MG63 (cell line): ENCODE measurements around the gene SYTL3. TPM values are rescaled to one million over a fixed set of nuclear protein-coding genes. Genes with fewer than 3 reads are reported as not detected.
A peak's percentile ranks its signal among the peaks of the same experiment; 100 is the strongest.

Source experiments
- DNase-seq: peaks from one replicate; pipeline ENCODE4 v3.0.0-alpha.2; 2020
- H3K27me3 ChIP-seq: fragments of 250-450 bp; sonication (Bioruptor Pico); 2 replicates; pipeline ENCODE4 v1.5.1; 2020; ENCODE audit warnings: mild to moderate bottlenecking, moderate library complexity
- H3K36me3 ChIP-seq: fragments of 250-450 bp; sonication (Bioruptor Pico); 2 replicates; pipeline ENCODE4 v1.5.1; 2020; ENCODE audit warnings: mild to moderate bottlenecking, moderate library complexity
- H3K4me3 ChIP-seq: fragments of 250-450 bp; sonication (Bioruptor Pico); 2 replicates; pipeline ENCODE4 v1.5.1; 2020; ENCODE audit warnings: mild to moderate bottlenecking, moderate library complexity
- H3K9me3 ChIP-seq: fragments of 250-450 bp; sonication (Bioruptor Pico); 2 replicates; pipeline ENCODE4 v1.5.1; 2020; ENCODE audit warnings: mild to moderate bottlenecking, moderate library complexity
- total RNA-seq: library from RNA; depleted of rRNA; stranded (reverse); fragments of >200 nt; shearing (Covaris generic); gene quantifications from 2 replicates; pipeline ENCODE4 v1.2.3, GENCODE V29; 2014; ENCODE audit warnings: low replicate concordance

Gene SYTL3
- total RNA-seq, 1 experiment from 2014 or later: 7.7 TPM

GRCh38 chr6:158619922-158620801 is 29.7 kb upstream of the SYTL3 start:
- H3K9me3 ChIP-seq: no peaks in the 10 kb centered on the region
- H3K36me3 ChIP-seq: peaks cover 69% of the 10 kb centered on the region
- no peak for DNase-seq

GRCh38 chr6:158620963-158621693 is 28.7 kb upstream of the SYTL3 start:
- Histone ChIP-seq H3K36me3 (peaks cover 61% of the 10 kb centered on the region), H3K4me3 (no peak overlapping the region), H3K27me3 (no peaks in the 10 kb centered on the region), H3K9me3 (no peaks in the 10 kb centered on the region)
- no peak for DNase-seq

More at GRCh38 chr6:158619922-158620801, 29.7 kb upstream of the SYTL3 start:
- Histone ChIP-seq H3K27me3 (no peaks in the 10 kb centered on the region), H3K4me3 (no peak overlapping the region)

- DNase-seq: no peak
- Histone ChIP-seq H3K9me3 (no peaks in the 10 kb centered on the region), H3K27me3 (no peaks in the 10 kb centered on the region), H3K36me3 (peaks cover 61% of the 10 kb centered on the region), H3K4me3 (no peak overlapping the region)
Measured at GRCh38 chr6:158621694-158622544, 27.9 kb upstream of the SYTL3 start.

GRCh38 chr6:158622545-158623190 is 27.2 kb upstream of the SYTL3 start:
- no peaks in the 10 kb centered on the region for H3K9me3 ChIP-seq
- no peak for DNase-seq
- no peaks in the 10 kb centered on the region for H3K27me3 ChIP-seq
- H3K4me3 ChIP-seq: no peak overlapping the region
- H3K36me3 ChIP-seq: peaks cover 58% of the 10 kb centered on the region

GRCh38 chr6:158624684-158625682 is 24.9 kb upstream of the SYTL3 start:
- H3K4me3 ChIP-seq: no peak overlapping the region
- H3K27me3 ChIP-seq: no peaks in the 10 kb centered on the region
- DNase-seq: no peak
- H3K9me3 ChIP-seq: no peaks in the 10 kb centered on the region
- H3K36me3 ChIP-seq: peaks cover 51% of the 10 kb centered on the region

- H3K27me3 ChIP-seq: no peaks in the 10 kb centered on the region
- no peaks in the 10 kb centered on the region for H3K9me3 ChIP-seq
- H3K4me3 ChIP-seq: no peak overlapping the region
- H3K36me3 ChIP-seq: peaks cover 48% of the 10 kb centered on the region
- DNase-seq: no peak
Measured at GRCh38 chr6:158625881-158626305, 24.0 kb upstream of the SYTL3 start.

- Histone ChIP-seq H3K27me3 (no peaks in the 10 kb centered on the region), H3K9me3 (no peaks in the 10 kb centered on the region), H3K4me3 (no peak overlapping the region), H3K36me3 (peaks cover 48% of the 10 kb centered on the region)
- no peak for DNase-seq
Measured at GRCh38 chr6:158626360-158627167, 23.3 kb upstream of the SYTL3 start.

GRCh38 chr6:158627168-158627939 is 22.5 kb upstream of the SYTL3 start:
- H3K4me3 ChIP-seq: no peak overlapping the region
- no peaks in the 10 kb centered on the region for H3K27me3 ChIP-seq
- no peaks in the 10 kb centered on the region for H3K9me3 ChIP-seq
- H3K36me3 ChIP-seq: peaks cover 52% of the 10 kb centered on the region
- no peak for DNase-seq

- DNase-seq: no peak
- Histone ChIP-seq H3K27me3 (no peaks in the 10 kb centered on the region), H3K9me3 (no peaks in the 10 kb centered on the region), H3K4me3 (no peak overlapping the region), H3K36me3 (peaks cover 55% of the 10 kb centered on the region)
Measured at GRCh38 chr6:158627940-158628211, 22.0 kb upstream of the SYTL3 start.

- DNase-seq: no peak
- Histone ChIP-seq H3K36me3 (peaks cover 61% of the 10 kb centered on the region), H3K9me3 (no peaks in the 10 kb centered on the region), H3K27me3 (no peaks in the 10 kb centered on the region), H3K4me3 (no peak overlapping the region)
Measured at GRCh38 chr6:158628542-158628941, 21.3 kb upstream of the SYTL3 start.

- no peaks in the 10 kb centered on the region for H3K27me3 ChIP-seq
- no peak overlapping the region for H3K4me3 ChIP-seq
- no peaks in the 10 kb centered on the region for H3K9me3 ChIP-seq
- peaks cover 58% of the 10 kb centered on the region for H3K36me3 ChIP-seq
- no peak for DNase-seq
Measured at GRCh38 chr6:158629367-158630221, 20.3 kb upstream of the SYTL3 start.

- Histone ChIP-seq H3K9me3 (no peaks in the 10 kb centered on the region), H3K27me3 (no peaks in the 10 kb centered on the region), H3K36me3 (peaks cover 66% of the 10 kb centered on the region), H3K4me3 (no peak overlapping the region)
- peak; percentile 31 for DNase-seq
Measured at GRCh38 chr6:158630938-158631616, 18.8 kb upstream of the SYTL3 start.
